CMK (cell line): Measurements from ENCODE around the gene PARP6.
A peak's percentile ranks its signal among the peaks of the same experiment; 100 is the strongest.

Source experiments
- DNase-seq: peaks from one replicate; pipeline ENCODE4 v3.0.0-alpha.2; 2010; ENCODE audit warnings: low read depth

Gene PARP6

DNA sequence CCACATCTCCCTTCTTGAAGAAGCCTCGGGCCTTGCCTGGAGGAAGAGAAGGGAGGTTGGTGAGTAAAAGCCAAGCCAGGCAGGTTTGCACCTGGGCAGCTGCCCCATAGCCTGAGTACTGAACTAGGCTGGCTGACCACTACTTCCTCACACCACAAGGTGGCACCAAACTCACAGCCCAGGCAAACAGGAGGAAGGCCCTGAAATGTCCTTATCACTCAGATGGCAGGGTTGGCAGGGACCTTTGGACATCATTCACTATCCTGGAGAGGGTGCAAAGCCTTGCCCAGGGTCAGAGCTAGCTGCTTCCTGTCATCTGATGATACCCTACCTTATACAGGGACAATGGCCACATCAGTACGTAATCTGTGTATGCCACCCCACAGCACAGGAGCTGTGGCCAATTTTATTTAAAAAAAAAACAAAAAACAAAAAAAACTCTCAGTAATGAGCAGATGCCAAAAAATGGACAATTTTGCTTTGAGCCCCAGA is 72.6 kb downstream of the PARP6 start:
- peak; percentile 62 for DNase-seq

- no peak for DNase-seq
These were observed 73.2 kb downstream of the PARP6 start for GRCh38 chr15:72199205-72199515.

DNA sequence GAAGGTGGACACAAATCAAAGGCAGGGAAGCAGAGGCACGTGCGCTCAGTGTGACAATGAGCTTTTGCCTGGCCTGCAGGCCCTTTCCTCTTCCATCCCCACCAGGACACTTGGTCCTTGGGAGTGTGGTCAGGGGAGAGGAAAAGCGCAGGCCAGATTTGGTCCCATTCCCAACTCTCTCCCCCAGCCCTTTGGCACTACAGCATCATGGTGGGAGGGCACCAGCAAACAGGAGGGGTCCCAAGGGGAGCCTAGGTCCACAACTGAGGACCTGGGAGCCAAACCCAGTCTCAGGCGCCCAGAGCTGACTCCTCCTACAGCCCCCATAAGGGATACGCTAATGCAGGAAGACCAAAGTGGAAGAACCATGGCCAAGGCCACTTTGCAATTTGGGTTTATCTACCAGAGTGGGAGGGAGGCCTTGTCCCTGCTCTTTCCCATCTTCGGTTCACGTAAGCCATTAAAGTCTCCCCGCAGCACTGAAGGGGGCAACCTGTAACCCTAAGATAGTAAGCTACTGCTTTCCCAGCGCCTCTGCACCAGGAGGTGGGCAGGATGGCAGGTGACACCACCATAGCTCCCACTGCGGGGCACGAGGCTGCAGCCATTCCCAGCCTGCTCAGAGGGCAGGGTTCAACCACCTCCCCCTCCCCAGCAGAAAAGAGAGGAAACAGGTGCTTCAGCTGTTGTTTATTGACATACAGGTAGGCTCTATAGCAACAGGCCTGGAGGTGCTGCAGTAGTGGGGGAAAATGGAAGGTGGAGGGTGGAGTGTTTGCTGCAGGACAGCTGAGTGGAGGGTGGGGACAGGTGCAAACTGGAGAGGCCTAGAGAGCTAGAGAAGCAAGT is 73.8 kb downstream of the PARP6 start:
- DNase-seq: no peak

GRCh38 chr15:72197460-72198355 is 74.6 kb downstream of the PARP6 start, which contains the start of gene GRAMD2A:
Gene GRAMD2A (minus strand): TSS chr15:72197787.
- no peak for DNase-seq

DNA sequence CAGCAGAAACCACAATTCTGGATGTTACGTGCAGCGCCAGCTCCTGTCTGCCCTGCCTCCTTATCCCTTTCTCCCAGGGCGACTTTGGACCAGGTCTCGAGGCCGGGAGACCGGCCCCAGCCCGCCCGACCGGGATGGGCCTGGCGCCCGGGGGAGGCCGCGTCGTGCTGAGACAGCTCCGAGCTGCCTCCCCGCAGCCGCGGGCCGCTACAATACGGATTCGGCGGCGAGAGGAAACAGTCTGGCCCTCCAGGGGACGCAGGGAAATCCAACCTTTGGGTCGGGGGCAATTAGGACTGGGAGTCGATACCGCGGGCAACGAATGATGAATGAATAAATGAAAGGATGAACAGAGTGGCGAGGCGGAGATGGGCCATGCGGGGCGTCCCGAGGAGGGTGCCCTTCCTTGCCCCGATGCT is 75.3 kb downstream of the PARP6 start:
- DNase-seq: no peak

DNA sequence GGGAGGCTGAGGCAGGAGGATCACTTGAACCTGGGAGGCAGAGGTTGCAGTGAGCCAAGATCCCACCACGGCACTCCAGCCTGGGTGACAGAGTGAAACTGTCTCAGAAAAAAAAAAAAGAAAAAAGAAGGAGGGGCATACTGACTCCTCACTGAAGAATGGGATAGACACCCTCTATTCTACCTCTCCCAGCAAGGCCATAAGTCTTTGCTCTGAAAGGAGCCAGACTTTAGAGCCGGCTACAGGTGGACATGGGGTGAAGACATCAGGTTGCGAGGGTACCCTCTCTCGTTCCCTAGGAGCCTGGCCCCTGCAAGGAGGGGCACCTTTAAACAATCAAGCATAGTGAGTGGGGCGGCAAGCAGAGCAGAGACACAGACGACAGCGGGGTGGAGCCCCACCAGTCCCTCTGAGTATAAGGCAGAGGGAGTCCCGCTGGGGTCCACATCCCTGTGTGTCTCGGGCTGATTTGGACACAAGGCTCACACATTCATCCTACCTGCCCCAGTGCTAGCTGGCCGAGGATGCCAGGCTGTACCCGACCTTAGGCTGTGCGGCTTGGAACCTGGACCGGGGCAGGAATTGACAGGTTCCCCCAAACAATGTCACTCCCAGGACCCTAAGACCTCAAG is 75.8 kb downstream of the PARP6 start:
- no peak for DNase-seq

DNA sequence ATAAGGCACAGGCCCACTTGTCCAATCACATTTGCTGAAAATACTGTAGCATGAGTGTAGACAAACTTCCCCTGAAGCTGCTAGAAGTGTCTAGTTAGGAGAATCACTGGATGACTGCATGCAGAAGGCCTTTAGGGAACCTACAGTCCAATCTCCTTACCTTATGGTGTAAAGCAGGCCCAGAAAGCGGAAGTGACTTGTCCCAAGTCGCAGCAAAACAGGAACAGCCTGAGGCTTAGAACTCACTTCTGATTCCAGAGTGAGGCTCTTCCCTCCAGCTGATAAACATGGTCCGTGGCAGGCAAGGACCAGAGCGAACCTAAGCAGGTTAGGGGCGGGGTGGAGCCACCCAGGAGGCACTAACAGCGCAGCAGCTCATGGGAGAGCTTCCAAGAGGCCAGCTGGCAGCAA is 77.2 kb downstream of the PARP6 start:
- peak; percentile 76 for DNase-seq

- no peak for DNase-seq
These were observed 78.4 kb downstream of the PARP6 start for GRCh38 chr15:72193836-72194396.

GRCh38 chr15:72192416-72192815 is 79.9 kb downstream of the PARP6 start:
- no peak for DNase-seq
